SU-DHL-6 (cell line): Measurements from ENCODE around the gene TP63.

Experiments
- H2AFZ ChIP-seq: fragments of 200-600 bp; sonication (generic); 2 replicates; pipeline ENCODE4 v1.6.1; 2014; ENCODE audit warnings: low read depth, mild to moderate bottlenecking, moderate library complexity, mixed read lengths, antibody characterized with exemption, low read length; ENCODE audit not compliant: severe bottlenecking
- H3F3A ChIP-seq: fragments of 200-600 bp; shearing (Covaris generic); 2 replicates; pipeline ENCODE4 v1.6.0; 2016; ENCODE audit warnings: antibody characterized with exemption, mild to moderate bottlenecking; ENCODE audit not compliant: insufficient read depth
- H3K27ac ChIP-seq: fragments of 200-600 bp; sonication (generic); 2 replicates; pipeline ENCODE4 v1.5.1; 2016; ENCODE audit warnings: low read depth, mild to moderate bottlenecking, low read length, moderate library complexity, mixed read lengths
- H3K27me3 ChIP-seq: fragments of 200-600 bp; sonication (generic), shearing (Covaris generic); 2 replicates; pipeline ENCODE4 v1.6.0; 2014; ENCODE audit warnings: mild to moderate bottlenecking, low read length
- H3K36me3 ChIP-seq: fragments of 200-600 bp; sonication (generic); 2 replicates; pipeline ENCODE4 v1.6.1; 2014; ENCODE audit warnings: mild to moderate bottlenecking, low read length, mixed read lengths
- H3K4me2 ChIP-seq: fragments of 300-600, 200-600 bp; shearing (Covaris generic), sonication (generic); 2 replicates; pipeline ENCODE4 v1.6.0; 2014; ENCODE audit warnings: low read length, low read depth, mild to moderate bottlenecking; ENCODE audit not compliant: poor library complexity, severe bottlenecking
- H3K4me3 ChIP-seq: fragments of 200-600 bp; sonication (generic); 2 replicates; pipeline ENCODE4 v1.5.1; 2014; ENCODE audit warnings: antibody characterized with exemption, low read length, mild to moderate bottlenecking, mixed read lengths; ENCODE audit not compliant: insufficient read depth, poor library complexity, severe bottlenecking
- H3K79me2 ChIP-seq: fragments of 200-600 bp; sonication (generic); 2 replicates; pipeline ENCODE4 v1.6.1; 2014; ENCODE audit warnings: mild to moderate bottlenecking, low read length, moderate library complexity; ENCODE audit not compliant: insufficient read depth
- H3K9ac ChIP-seq: fragments of 200-600 bp; sonication (generic); 2 replicates; pipeline ENCODE4 v1.7.0; 2014; ENCODE audit warnings: mild to moderate bottlenecking, low read length
- H3K9me2 ChIP-seq: fragments of 200-600 bp; sonication (generic); replicated peaks from 2 replicates; pipeline ENCODE4 v1.6.1; 2014; ENCODE audit warnings: low read length; ENCODE audit not compliant: insufficient read depth
- H3K9me3 ChIP-seq: fragments of 200-600 bp; sonication (generic); 2 replicates; pipeline ENCODE4 v1.6.1; 2014; ENCODE audit warnings: low read length, mixed read lengths; ENCODE audit not compliant: insufficient read depth
- H4K20me1 ChIP-seq: fragments of 200-600 bp; sonication (generic); 2 replicates; pipeline ENCODE4 v1.6.1; 2014; ENCODE audit warnings: low read depth, mild to moderate bottlenecking, antibody characterized with exemption, low read length, moderate library complexity, mixed read lengths
- CTCF ChIP-seq: fragments of 200-600 bp; sonication (generic); IDR thresholded peaks from one replicate; pipeline ENCODE4 v1.5.1; 2017; ENCODE audit warnings: antibody characterized with exemption, mild to moderate bottlenecking, low read length, moderate library complexity; ENCODE audit not compliant: insufficient read depth, poor library complexity, severe bottlenecking
- EZH2phosphoT487 ChIP-seq: fragments of 200-600 bp; sonication (generic), shearing (Covaris generic); conservative IDR thresholded peaks from 2 replicates; pipeline ENCODE4 v1.6.1; 2018; ENCODE audit warnings: mild to moderate bottlenecking, antibody characterized with exemption, low read length, moderate library complexity, mixed read lengths

The TP63 gene

GRCh38 chr3:189638276-189639031 is 7.3 kb downstream of the TP63 start:
- no peak overlapping the region for H3K27ac ChIP-seq
- H4K20me1 ChIP-seq: no peaks in the 10 kb centered on the region
- peaks cover 3% of the 10 kb centered on the region; the same call in 1 of the 2 replicates for H3K79me2 ChIP-seq
- no peaks in the 10 kb centered on the region for H3K27me3 ChIP-seq
- no peaks in the 10 kb centered on the region for H3K9me2 ChIP-seq
- no peak overlapping the region for H3K9ac ChIP-seq
- no peak for TF ChIP-seq CTCF
- TF ChIP-seq EZH2phosphoT487: no peak
- H3K36me3 ChIP-seq: no peaks in the 10 kb centered on the region
- H2AFZ ChIP-seq: no peak overlapping the region
- H3K4me2 ChIP-seq: peak overlapping the region; percentile 51
- H3K4me3 ChIP-seq: no peak overlapping the region
- H3K9me3 ChIP-seq: no peaks in the 10 kb centered on the region
- H3F3A ChIP-seq: no peaks in the 10 kb centered on the region

GRCh38 chr3:189641776-189642175 is 10.6 kb downstream of the TP63 start:
- Histone ChIP-seq H3K4me3 (peak overlapping the region; percentile 9), H3K9ac (no peak overlapping the region), H3K27ac (0 out of 2 replicates have a peak overlapping the region, but pooled peaks have one; percentile 13), H3K27me3 (no peaks in the 10 kb centered on the region), H3K4me2 (peak overlapping the region; percentile 51), H4K20me1 (no peaks in the 10 kb centered on the region), H3K9me3 (no peaks in the 10 kb centered on the region), H3K36me3 (no peaks in the 10 kb centered on the region), H3K79me2 (no peaks in the 10 kb centered on the region; the same call in 1 of the 2 replicates), H3F3A (no peaks in the 10 kb centered on the region), H2AFZ (no peak overlapping the region), H3K9me2 (no peaks in the 10 kb centered on the region)
- TF ChIP-seq EZH2phosphoT487 (no peak), CTCF (no peak)

- no peaks in the 10 kb centered on the region for H3K27me3 ChIP-seq
- H3K9ac ChIP-seq: no peak overlapping the region
- no peak overlapping the region for H3K4me2 ChIP-seq
- no peaks in the 10 kb centered on the region for H3K9me2 ChIP-seq
- H4K20me1 ChIP-seq: no peaks in the 10 kb centered on the region
- H3F3A ChIP-seq: no peaks in the 10 kb centered on the region
- no peaks in the 10 kb centered on the region for H3K79me2 ChIP-seq
- no peak overlapping the region for H3K4me3 ChIP-seq
- H3K9me3 ChIP-seq: no peaks in the 10 kb centered on the region
- H2AFZ ChIP-seq: no peak overlapping the region
- TF ChIP-seq EZH2phosphoT487: no peak
- TF ChIP-seq CTCF: no peak
- H3K36me3 ChIP-seq: no peaks in the 10 kb centered on the region
- no peak overlapping the region for H3K27ac ChIP-seq
Observed at GRCh38 chr3:189646853-189647542, 15.8 kb downstream of the TP63 start.
